Measurements from ENCODE around the gene GREB1L. TPM values are rescaled to one million over a fixed set of nuclear protein-coding genes. Genes with fewer than 3 reads are reported as not detected.

Gene GREB1L
- total RNA-seq, 4 donors from 2014 or later, result 13.2 to 16.0 (median 14.5) TPM

DNA sequence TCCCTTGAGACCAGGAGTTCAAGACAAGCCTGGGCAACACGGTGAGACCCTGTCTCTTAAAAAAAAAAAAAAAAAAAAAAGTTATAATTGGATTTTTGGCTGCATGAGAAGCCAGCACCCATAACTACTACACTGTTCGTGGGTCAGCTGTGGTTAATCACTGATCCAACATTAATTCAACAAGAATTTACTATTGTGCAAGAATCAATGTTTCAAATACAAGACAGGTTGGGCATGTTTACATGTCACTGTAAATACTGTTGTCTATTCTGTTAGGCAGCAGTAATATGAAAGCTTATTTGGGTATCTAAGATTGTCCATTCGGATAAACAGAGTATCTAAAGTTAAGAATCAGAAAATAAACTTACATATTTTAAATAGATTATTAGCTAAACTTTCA, 296.2 kb downstream of the GREB1L start:
- H3K4me1 ChIP-seq, result peaks cover 0 to 9% (median 0%) of the 10 kb centered on the region in 4 donors
- intact Hi-C loops (cut with DNase I), result no loop called here
- no peak for DNase-seq (ENCODE audit: extremely low spot score)
- H3K4me3 ChIP-seq, result no peak overlapping the region
- peaks cover 18 to 67% (median 43%) of the 10 kb centered on the region in 4 donors for H3K36me3 ChIP-seq
- TF ChIP-seq POLR2AphosphoS5 (IDR thresholded peaks at IDR 0.05), result no peak
- no peak for TF ChIP-seq EP300 (IDR thresholded peaks at IDR 0.05)
- TF ChIP-seq, protein P1, sequence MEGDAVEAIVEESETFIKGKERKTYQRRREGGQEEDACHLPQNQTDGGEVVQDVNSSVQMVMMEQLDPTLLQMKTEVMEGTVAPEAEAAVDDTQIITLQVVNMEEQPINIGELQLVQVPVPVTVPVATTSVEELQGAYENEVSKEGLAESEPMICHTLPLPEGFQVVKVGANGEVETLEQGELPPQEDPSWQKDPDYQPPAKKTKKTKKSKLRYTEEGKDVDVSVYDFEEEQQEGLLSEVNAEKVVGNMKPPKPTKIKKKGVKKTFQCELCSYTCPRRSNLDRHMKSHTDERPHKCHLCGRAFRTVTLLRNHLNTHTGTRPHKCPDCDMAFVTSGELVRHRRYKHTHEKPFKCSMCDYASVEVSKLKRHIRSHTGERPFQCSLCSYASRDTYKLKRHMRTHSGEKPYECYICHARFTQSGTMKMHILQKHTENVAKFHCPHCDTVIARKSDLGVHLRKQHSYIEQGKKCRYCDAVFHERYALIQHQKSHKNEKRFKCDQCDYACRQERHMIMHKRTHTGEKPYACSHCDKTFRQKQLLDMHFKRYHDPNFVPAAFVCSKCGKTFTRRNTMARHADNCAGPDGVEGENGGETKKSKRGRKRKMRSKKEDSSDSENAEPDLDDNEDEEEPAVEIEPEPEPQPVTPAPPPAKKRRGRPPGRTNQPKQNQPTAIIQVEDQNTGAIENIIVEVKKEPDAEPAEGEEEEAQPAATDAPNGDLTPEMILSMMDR (IDR thresholded peaks at IDR 0.05), result no peak
- no peak for TF ChIP-seq POLR2A (IDR thresholded peaks at IDR 0.05; ENCODE audit: low read depth)
- WGBS, result 97% methylated on average over 3 of the region's 3 CpGs
- H3K9me3 ChIP-seq, result no peaks in the 10 kb centered on the region
- H3K27ac ChIP-seq (replicated peaks in 1 of 4), result no peak overlapping the region
- no peaks in the 10 kb centered on the region for H3K27me3 ChIP-seq

DNA sequence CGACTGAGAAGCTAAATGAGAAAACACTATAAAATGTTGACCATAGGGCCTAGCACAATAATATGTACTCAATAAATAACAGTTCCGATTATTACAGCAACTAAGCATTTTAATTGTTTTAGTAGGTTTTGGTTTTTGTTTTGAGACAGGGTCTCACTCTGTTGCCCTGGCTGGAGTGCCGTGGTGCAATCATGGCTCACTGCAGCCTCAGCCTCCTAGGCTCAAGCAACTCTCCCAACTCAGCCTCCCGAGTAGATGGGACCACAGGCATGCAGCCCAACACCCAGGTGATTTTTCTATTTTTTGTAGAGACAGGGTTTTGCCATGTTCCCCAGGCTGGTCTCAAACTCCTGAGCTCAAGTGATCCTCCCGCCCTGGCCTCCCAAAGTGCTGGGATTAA, 304.4 kb downstream of the GREB1L start:
- peaks cover 4 to 64% (median 31%) of the 10 kb centered on the region in 4 donors for H3K36me3 ChIP-seq

DNA sequence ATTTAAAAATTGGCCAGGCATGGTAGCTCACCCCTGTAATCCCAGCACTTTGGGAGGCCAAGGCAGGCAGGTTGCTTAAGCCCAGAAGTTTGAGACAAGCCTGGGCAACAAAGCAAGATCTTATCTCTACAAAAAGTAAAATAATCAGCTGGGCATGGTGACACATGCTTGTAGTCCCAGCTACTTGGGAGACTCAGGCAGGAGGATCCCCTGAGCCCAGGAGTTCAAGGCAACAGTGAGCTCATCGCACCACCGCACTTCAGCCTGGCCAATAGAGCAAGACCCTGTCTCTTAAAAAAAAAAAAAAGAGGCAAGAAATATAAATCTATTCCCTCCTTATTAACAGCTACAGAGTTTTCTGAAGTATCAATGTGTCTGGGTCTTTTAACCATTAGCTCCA, 306.6 kb downstream of the GREB1L start:
- intact Hi-C loops (cut with DNase I), result no loop called here
- no peak for DNase-seq (ENCODE audit: extremely low spot score)
- no peak for TF ChIP-seq POLR2AphosphoS5 (IDR thresholded peaks at IDR 0.05)
- no peak for TF ChIP-seq EP300 (IDR thresholded peaks at IDR 0.05)
- TF ChIP-seq, protein P1 (IDR thresholded peaks at IDR 0.05), result no peak
- no peak for TF ChIP-seq POLR2A (IDR thresholded peaks at IDR 0.05; ENCODE audit: low read depth)
- Histone ChIP-seq H3K36me3 (peaks cover 4 to 73% (median 37%) of the 10 kb centered on the region in 4 donors), H3K27me3 (no peaks in the 10 kb centered on the region), H3K4me1 (no peaks in the 10 kb centered on the region), H3K9me3 (no peaks in the 10 kb centered on the region), H3K27ac (replicated peaks in 1 of 4) (no peak overlapping the region), H3K4me3 (no peak overlapping the region)
- 100% methylated on average over 2 of the region's 2 CpGs for whole genome bisulfite sequencing

More for the DNA sequence above, 304.4 kb downstream of the GREB1L start:
- Histone ChIP-seq H3K4me3 (no peak overlapping the region), H3K27ac (replicated peaks in 1 of 4) (no peak overlapping the region), H3K27me3 (no peaks in the 10 kb centered on the region), H3K9me3 (no peaks in the 10 kb centered on the region), H3K4me1 (no peaks in the 10 kb centered on the region)
- TF ChIP-seq, protein P1 (IDR thresholded peaks at IDR 0.05), result no peak
- no peak for TF ChIP-seq EP300 (IDR thresholded peaks at IDR 0.05)
- no peak for TF ChIP-seq POLR2A (IDR thresholded peaks at IDR 0.05; ENCODE audit: low read depth)
- TF ChIP-seq POLR2AphosphoS5 (IDR thresholded peaks at IDR 0.05), result no peak
- 94% methylated on average over 5 of the region's 5 CpGs for WGBS
- intact Hi-C loops (cut with DNase I), result no loop called here
- no peak for DNase-seq (ENCODE audit: extremely low spot score)

DNA sequence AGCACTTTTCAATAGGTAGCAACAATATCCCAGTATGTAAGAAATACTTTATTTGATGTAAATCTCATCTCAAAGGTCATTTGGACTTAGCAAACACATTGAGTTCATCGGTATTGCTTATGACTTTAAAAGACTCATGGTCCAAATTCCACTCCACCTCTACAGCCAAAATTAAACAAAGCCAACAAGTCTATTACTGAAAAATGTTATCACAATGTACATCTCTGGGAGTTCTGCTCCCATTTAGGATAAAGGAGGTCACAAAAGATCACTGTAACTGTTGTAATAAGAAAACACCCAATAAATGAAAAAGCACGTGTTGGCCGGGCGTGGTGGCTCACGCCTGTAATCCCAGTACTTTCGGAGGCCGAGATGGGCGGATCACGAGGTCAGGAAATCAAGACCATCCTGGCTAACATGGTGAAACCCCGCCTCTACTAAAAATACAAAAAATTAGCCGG, 308.5 kb downstream of the GREB1L start:
- DNase-seq (ENCODE audit: extremely low spot score), result no peak
- intact Hi-C loops (cut with DNase I), result no loop called here
- Histone ChIP-seq H3K36me3 (peaks cover 4 to 69% (median 34%) of the 10 kb centered on the region in 4 donors), H3K27me3 (no peaks in the 10 kb centered on the region), H3K4me1 (no peaks in the 10 kb centered on the region), H3K27ac (replicated peaks in 1 of 4) (no peak overlapping the region), H3K4me3 (no peak overlapping the region), H3K9me3 (no peaks in the 10 kb centered on the region)
- WGBS, result 93% methylated on average over 11 of the region's 11 CpGs
- TF ChIP-seq EP300 (IDR thresholded peaks at IDR 0.05) (no peak), POLR2A (IDR thresholded peaks at IDR 0.05; ENCODE audit: low read depth) (no peak), POLR2AphosphoS5 (IDR thresholded peaks at IDR 0.05) (no peak)
- TF ChIP-seq, protein P1 (IDR thresholded peaks at IDR 0.05), result no peak

Data from esophagus muscularis mucosa (tissue), 4 donors.